Loucy (cell line): ENCODE data around the gene NAXE.

Experiments
- H2AFZ ChIP-seq: fragments of 200-600 bp; sonication (generic); 2 replicates; pipeline ENCODE4 v1.6.0; 2016; ENCODE audit warnings: antibody characterized with exemption, mild to moderate bottlenecking, low read length, moderate library complexity
- H3F3A ChIP-seq: fragments of 200-600 bp; 2 replicates; pipeline ENCODE4 v1.6.0; 2016; ENCODE audit warnings: antibody characterized with exemption, low read depth, mild to moderate bottlenecking
- H3K27me3 ChIP-seq: fragments of 200-600 bp; sonication (generic); 2 replicates; pipeline ENCODE4 v1.6.1; 2014; ENCODE audit warnings: low read length, mild to moderate bottlenecking; ENCODE audit not compliant: insufficient read depth, poor library complexity, severe bottlenecking
- H3K36me3 ChIP-seq: fragments of 200-600 bp; sonication (generic); 2 replicates; pipeline ENCODE4 v1.6.1; 2016; ENCODE audit warnings: low read length; ENCODE audit not compliant: insufficient read depth
- H3K4me1 ChIP-seq: fragments of 200-600 bp; sonication (generic); 2 replicates; pipeline ENCODE4 v1.5.1; 2014; ENCODE audit warnings: low read length, mild to moderate bottlenecking; ENCODE audit not compliant: insufficient read depth, poor library complexity, severe bottlenecking
- H3K4me2 ChIP-seq: fragments of 200-600 bp; sonication (generic); 2 replicates; pipeline ENCODE4 v1.6.0; 2014; ENCODE audit warnings: antibody characterized with exemption, low read length, low read depth, mild to moderate bottlenecking; ENCODE audit not compliant: poor library complexity, severe bottlenecking
- H3K4me3 ChIP-seq: fragments of 200-600 bp; sonication (generic); 2 replicates; pipeline ENCODE4 v1.5.1; 2014; ENCODE audit warnings: low read length, mild to moderate bottlenecking, mixed read lengths; ENCODE audit not compliant: poor library complexity, severe bottlenecking
- H3K79me2 ChIP-seq: fragments of 200-600 bp; sonication (generic); 2 replicates; pipeline ENCODE4 v1.6.1; 2014; ENCODE audit warnings: low read length; ENCODE audit not compliant: insufficient read depth
- H3K9ac ChIP-seq: fragments of 200-600 bp; sonication (generic); 2 replicates; pipeline ENCODE4 v1.6.0; 2014; ENCODE audit warnings: mild to moderate bottlenecking, low read depth, low read length, moderate library complexity; ENCODE audit not compliant: poor library complexity, severe bottlenecking
- H3K9me2 ChIP-seq: fragments of 200-600 bp; sonication (generic); replicated peaks from 2 replicates; pipeline ENCODE4 v1.6.1; 2016; ENCODE audit warnings: low read depth, low read length, mixed read lengths
- H3K9me3 ChIP-seq: fragments of 200-600 bp; sonication (generic); 2 replicates; pipeline ENCODE4 v1.6.1; 2014; ENCODE audit warnings: mild to moderate bottlenecking, antibody characterized with exemption, low read length, low read depth; ENCODE audit not compliant: insufficient read depth
- H4K20me1 ChIP-seq: fragments of 200-600 bp; sonication (generic); 2 replicates; pipeline ENCODE4 v1.6.0; 2014; ENCODE audit warnings: antibody characterized with exemption, low read length, mild to moderate bottlenecking; ENCODE audit not compliant: insufficient read depth, poor library complexity, severe bottlenecking
- EZH2phosphoT487 ChIP-seq: fragments of 200-600 bp; IDR thresholded peaks from 2 replicates; pipeline ENCODE4 v1.6.1; 2018; ENCODE audit warnings: antibody characterized with exemption, mild to moderate bottlenecking, moderate library complexity, borderline replicate concordance
- TF ChIP-seq, protein P1 (sequence below): fragments of 200-600 bp; sonication (generic); conservative IDR thresholded peaks from 2 replicates; pipeline ENCODE4 v1.5.1; 2014; ENCODE audit warnings: mild to moderate bottlenecking, antibody characterized with exemption, low read length

The NAXE gene

DNA sequence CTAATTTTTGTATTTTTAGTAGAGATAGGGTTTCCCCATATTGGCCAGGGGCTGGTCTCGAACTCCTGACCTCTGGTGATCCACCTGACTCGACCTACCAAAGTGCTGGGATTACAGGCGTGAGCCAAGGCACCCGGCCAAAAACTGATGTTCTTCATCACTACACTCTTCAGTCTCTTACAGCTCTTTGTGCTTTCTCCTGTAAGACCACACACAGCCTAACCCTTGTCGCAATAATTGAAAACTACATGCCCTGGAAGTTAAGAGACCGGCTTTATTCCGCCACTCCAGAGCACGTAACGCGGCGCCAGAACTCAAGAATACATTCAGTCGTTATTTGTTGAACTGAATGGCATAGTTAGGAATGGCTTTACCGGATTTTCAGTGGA lies 9.2 kb downstream of the NAXE start:
- TF ChIP-seq, protein P1, sequence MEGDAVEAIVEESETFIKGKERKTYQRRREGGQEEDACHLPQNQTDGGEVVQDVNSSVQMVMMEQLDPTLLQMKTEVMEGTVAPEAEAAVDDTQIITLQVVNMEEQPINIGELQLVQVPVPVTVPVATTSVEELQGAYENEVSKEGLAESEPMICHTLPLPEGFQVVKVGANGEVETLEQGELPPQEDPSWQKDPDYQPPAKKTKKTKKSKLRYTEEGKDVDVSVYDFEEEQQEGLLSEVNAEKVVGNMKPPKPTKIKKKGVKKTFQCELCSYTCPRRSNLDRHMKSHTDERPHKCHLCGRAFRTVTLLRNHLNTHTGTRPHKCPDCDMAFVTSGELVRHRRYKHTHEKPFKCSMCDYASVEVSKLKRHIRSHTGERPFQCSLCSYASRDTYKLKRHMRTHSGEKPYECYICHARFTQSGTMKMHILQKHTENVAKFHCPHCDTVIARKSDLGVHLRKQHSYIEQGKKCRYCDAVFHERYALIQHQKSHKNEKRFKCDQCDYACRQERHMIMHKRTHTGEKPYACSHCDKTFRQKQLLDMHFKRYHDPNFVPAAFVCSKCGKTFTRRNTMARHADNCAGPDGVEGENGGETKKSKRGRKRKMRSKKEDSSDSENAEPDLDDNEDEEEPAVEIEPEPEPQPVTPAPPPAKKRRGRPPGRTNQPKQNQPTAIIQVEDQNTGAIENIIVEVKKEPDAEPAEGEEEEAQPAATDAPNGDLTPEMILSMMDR, result no peak
- TF ChIP-seq EZH2phosphoT487, result no peak
- Histone ChIP-seq H2AFZ (peak overlapping the region; percentile 100), H4K20me1 (no peaks in the 10 kb centered on the region)

DNA sequence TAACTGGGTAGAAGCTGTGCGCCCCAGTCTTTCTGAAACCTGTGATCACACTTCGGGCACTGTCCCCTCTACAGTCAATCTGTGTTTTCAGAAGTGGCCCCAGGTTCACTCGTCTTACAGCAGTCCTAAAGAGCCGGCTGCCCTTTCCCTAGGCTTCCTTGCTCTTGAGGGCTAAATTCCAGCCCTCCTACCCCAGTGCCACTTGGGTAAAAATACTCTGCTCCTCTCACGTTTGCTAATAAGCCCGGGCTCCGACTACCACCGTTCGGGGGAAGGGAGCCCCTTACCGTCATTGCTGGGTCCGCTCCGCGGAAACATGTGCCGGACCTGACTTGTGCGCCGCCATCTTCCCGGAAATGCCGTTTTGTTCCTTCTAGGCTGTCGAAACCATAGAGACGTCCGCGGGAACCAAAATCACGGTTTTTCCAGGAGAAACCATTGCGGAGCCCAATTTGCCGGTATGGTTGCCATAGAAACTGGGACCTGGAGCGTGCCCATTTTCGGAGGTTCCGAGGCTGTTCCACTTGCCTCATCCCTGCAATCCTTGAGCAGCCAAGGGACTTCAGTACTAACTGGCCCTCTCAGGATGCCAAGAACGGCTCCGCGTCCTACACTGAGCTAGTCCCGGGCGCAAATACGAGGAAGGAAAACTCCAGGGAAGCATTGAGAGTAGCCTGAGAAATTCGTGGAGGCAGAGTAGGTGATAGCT lies 9.7 kb downstream of the NAXE start, which contains the start of gene GPATCH4:
GPATCH4 (minus strand) TSS at position 358 of the 709 bp plus-strand sequence.
- Histone ChIP-seq H3K9ac (peak within 1 kb of the TSS; percentile 78), H3K4me1 (peaks cover 9% of the 10 kb centered on the region), H2AFZ (peak within 1 kb of the TSS; percentile 100), H3K4me3 (peak within 1 kb of the TSS; percentile 93), H3K27me3 (no peaks in the 10 kb centered on the region), H4K20me1 (no peaks in the 10 kb centered on the region), H3F3A (no peaks in the 10 kb centered on the region), H3K9me2 (no peaks in the 10 kb centered on the region), H3K79me2 (peaks cover 21% of the 10 kb centered on the region), H3K9me3 (no peaks in the 10 kb centered on the region), H3K4me2 (peak within 1 kb of the TSS; percentile 90), H3K36me3 (peaks cover 19% of the 10 kb centered on the region; the same call in 1 of the 2 replicates)
- no peak for TF ChIP-seq EZH2phosphoT487
- TF ChIP-seq, protein P1, result no peak

More for the DNA sequence above, 9.2 kb downstream of the NAXE start:
- H3K79me2 ChIP-seq, result peaks cover 21% of the 10 kb centered on the region
- peak overlapping the region; percentile 78 for H3K9ac ChIP-seq
- peaks cover 22% of the 10 kb centered on the region; the same call in 1 of the 2 replicates for H3K36me3 ChIP-seq
- H3K4me2 ChIP-seq, result peak overlapping the region; percentile 90
- H3K9me2 ChIP-seq, result no peaks in the 10 kb centered on the region
- peak overlapping the region; percentile 93 for H3K4me3 ChIP-seq
- peaks cover 9% of the 10 kb centered on the region for H3K4me1 ChIP-seq
- no peaks in the 10 kb centered on the region for H3K27me3 ChIP-seq
- H3F3A ChIP-seq, result no peaks in the 10 kb centered on the region
- H3K9me3 ChIP-seq, result no peaks in the 10 kb centered on the region

DNA sequence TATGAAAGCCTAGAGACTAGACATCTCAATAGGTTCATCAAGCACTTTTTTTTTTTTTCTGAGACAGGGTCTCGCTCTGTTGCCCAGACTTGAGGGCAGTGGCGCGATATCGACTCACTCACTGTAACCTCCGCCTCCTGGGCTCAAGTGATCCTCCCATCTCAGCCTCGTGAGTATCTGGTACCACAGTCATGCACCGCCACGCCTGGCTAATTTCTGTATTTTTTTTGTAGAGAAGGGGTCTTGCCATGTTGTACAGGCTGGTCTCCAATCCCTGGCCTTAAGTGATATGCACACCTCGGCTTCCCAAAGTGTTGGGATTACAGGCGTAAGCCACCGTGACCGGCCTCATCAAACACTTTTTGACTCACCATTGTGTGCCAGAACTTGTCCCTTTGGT lies 10.3 kb downstream of the NAXE start:
- H3K9ac ChIP-seq, result peak overlapping the region; percentile 78
- TF ChIP-seq, protein P1, result no peak
- no peak for TF ChIP-seq EZH2phosphoT487
- peaks cover 13% of the 10 kb centered on the region; the same call in 1 of the 2 replicates for H3K36me3 ChIP-seq
- H4K20me1 ChIP-seq, result no peaks in the 10 kb centered on the region
- no peaks in the 10 kb centered on the region for H3K9me2 ChIP-seq
- no peaks in the 10 kb centered on the region for H3K9me3 ChIP-seq
- peaks cover 21% of the 10 kb centered on the region for H3K79me2 ChIP-seq
- H3K27me3 ChIP-seq, result no peaks in the 10 kb centered on the region
- H2AFZ ChIP-seq, result peak overlapping the region; percentile 100
- H3K4me1 ChIP-seq, result peaks cover 9% of the 10 kb centered on the region
- no peaks in the 10 kb centered on the region for H3F3A ChIP-seq
- H3K4me3 ChIP-seq, result peak overlapping the region; percentile 93
- H3K4me2 ChIP-seq, result peak overlapping the region; percentile 90
